HG03469 (cell line): ENCODE measurements around the gene TRIM39.
"Not testable (repeated sequence)": the region's sequence is repeated elsewhere in the genome, so short reads cannot be mapped to it uniquely, and the experiment has no call there.

Source experiments
- ATAC-seq: cut with Tn5 transposase; IDR thresholded peaks from one replicate; pipeline ENCODE4 v1.9.1; 2021; ENCODE audit warnings: mild to moderate bottlenecking, moderate library complexity, moderate number of reproducible peaks; ENCODE audit not compliant: unreplicated experiment

Gene TRIM39

GRCh38 chr6:30326526-30327231, at the start of gene TRIM39:
TSS of gene TRIM39 (plus strand) at chr6:30326927. CDS start at chr6:30329318, 2,391 bp downstream.
- ATAC-seq = peak; percentile 43

GRCh38 chr6:30280988-30281387, 45.7 kb upstream of the TRIM39 start:
- not testable (repeated sequence) for ATAC-seq

- ATAC-seq = no peak
Observed at GRCh38 chr6:30282522-30282921, 44.2 kb upstream of the TRIM39 start.

- no peak for ATAC-seq
Observed at GRCh38 chr6:30283761-30284160, 43.0 kb upstream of the TRIM39 start.

- no peak for ATAC-seq
Observed at GRCh38 chr6:30287139-30287538, 39.6 kb upstream of the TRIM39 start.

GRCh38 chr6:30295837-30296236, 30.9 kb upstream of the TRIM39 start:
- ATAC-seq = no peak

GRCh38 chr6:30304002-30304401, 22.7 kb upstream of the TRIM39 start:
- ATAC-seq = no peak

GRCh38 chr6:30311101-30311500, 15.6 kb upstream of the TRIM39 start:
- ATAC-seq = no peak

GRCh38 chr6:30311671-30312070, 15.1 kb upstream of the TRIM39 start:
- ATAC-seq = no peak

GRCh38 chr6:30312266-30312665, 14.5 kb upstream of the TRIM39 start:
- ATAC-seq = no peak

- no peak for ATAC-seq
Observed at GRCh38 chr6:30312676-30313321, 13.9 kb upstream of the TRIM39 start.

GRCh38 chr6:30315156-30315555, 11.6 kb upstream of the TRIM39 start:
- no peak for ATAC-seq

GRCh38 chr6:30317913-30318589, 8.7 kb upstream of the TRIM39 start:
- ATAC-seq = no peak

- ATAC-seq = no peak
Observed at GRCh38 chr6:30319146-30319835, 7.4 kb upstream of the TRIM39 start.

- ATAC-seq = no peak
Observed at GRCh38 chr6:30321692-30322388, 4.9 kb upstream of the TRIM39 start.

GRCh38 chr6:30322527-30323501, 3.9 kb upstream of the TRIM39 start:
- no peak for ATAC-seq

- ATAC-seq = no peak
Observed at GRCh38 chr6:30323806-30324205, 2.9 kb upstream of the TRIM39 start.

GRCh38 chr6:30325150-30325872, 1.4 kb upstream of the TRIM39 start:
- ATAC-seq = no peak
